Activated CD4-positive, CD25-positive, alpha-beta regulatory T cell treated with anti-CD3 and anti-CD28 coated beads, Interleukin-2, amount 50 U/mL, for 16 hours (primary cell): Measurements from ENCODE around the gene WFIKKN1.

Source experiments
- DNase-seq: peaks from one replicate; pipeline ENCODE4 v3.0.0-alpha.2; 2020; ENCODE audit warnings: low read depth, low spot score

Gene WFIKKN1

GRCh38 chr16:674214-674881 is 43.6 kb downstream of the WFIKKN1 start:
- no peak for DNase-seq

DNA sequence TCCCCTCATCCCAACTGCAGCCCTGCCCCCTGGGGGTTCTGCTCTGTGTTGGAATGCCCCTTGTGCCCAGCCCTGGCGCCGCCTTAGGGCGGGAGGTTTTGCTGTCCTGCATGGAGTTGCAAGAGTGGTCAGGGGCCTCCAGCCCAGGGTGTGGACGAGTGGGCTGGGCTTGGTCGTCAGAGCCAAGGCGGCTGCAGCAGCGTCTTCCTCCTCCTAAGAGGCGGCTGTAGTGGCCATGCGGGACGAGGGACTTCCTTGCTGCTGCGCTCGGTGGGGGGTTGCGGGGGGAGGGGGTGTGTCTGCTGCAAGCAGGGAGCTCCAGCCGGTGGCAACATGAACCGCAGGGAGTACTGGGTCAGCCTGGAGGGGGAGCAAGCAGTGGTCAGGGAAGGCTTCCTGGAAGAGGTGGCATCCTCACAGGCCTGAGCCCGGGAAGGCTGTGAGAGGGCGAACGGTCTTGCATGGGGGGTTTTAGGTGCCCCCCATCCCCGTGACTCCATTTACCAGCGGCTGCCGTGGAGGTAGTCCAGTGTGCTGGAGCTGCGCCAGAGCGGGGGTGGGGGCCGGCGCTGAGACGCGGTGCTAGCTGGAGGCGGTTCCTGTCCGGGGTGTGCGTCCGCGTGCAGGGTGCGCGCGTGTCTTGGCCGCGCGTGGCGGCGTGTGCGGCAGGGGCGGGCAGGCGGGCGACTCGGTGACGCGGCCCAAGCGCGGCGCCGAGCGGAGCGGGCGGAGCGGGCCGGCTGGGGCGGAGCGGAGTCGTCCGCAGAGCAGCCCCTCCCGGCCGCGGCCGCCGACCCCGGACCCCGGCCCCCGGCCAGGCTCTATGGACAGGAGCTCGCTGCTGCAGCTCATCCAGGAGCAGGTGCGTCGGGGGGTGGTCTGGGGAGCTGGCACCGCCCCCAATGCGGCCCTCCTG is 44.4 kb downstream of the WFIKKN1 start, which contains the start of gene RHBDL1:
TSS of gene RHBDL1 (plus strand) at position 704 of the 916 bp plus-strand sequence. CDS start at position 824, 120 bp downstream.
- DNase-seq: no peak

DNA sequence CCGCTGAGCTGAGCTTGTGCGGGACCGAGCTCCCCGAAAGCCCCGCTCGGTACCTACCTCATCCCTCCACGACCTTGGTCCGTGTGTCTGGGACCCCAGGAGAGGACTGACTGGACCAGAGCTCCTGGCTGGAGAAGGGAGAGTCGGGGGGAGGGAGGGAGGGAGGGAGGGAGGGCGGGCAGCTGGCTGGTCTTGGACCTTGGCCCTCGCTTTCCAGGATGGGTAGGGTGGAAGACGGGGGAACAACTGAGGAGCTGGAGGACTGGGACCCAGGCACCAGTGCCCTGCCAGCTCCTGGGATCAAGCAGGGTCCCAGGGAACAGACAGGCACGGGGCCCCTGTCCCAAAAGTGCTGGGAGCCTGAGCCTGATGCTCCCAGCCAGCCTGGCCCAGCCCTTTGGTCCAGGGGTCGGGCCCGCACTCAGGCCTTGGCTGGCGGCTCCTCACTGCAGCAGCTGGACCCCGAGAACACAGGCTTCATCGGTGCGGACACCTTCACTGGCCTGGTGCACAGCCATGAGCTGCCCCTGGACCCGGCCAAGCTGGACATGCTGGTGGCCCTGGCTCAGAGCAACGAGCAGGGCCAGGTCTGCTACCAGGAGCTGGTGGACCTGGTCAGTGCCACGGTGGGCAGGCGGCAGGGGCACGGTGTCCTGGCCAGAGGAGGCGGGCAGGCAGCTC is 45.2 kb downstream of the WFIKKN1 start:
- no peak for DNase-seq

GRCh38 chr16:676565-676902 is 45.7 kb downstream of the WFIKKN1 start:
- no peak for DNase-seq

DNA sequence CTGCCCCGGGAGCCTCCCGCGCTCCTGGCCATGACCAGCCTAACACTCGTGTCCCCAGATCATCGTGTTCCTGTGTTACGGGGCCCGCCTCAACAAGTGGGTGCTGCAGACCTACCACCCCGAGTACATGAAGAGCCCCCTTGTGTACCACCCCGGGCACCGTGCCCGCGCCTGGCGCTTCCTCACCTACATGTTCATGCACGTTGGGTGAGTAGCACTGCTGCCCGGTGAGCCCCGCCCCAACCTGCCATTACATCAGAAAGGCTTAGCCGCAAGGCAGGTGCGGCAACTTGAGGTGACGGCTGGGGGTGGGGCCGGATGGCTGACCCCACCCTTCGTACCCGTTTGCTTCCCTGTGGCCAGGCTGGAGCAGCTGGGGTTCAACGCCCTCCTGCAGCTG is 46.1 kb downstream of the WFIKKN1 start:
- no peak for DNase-seq

DNA sequence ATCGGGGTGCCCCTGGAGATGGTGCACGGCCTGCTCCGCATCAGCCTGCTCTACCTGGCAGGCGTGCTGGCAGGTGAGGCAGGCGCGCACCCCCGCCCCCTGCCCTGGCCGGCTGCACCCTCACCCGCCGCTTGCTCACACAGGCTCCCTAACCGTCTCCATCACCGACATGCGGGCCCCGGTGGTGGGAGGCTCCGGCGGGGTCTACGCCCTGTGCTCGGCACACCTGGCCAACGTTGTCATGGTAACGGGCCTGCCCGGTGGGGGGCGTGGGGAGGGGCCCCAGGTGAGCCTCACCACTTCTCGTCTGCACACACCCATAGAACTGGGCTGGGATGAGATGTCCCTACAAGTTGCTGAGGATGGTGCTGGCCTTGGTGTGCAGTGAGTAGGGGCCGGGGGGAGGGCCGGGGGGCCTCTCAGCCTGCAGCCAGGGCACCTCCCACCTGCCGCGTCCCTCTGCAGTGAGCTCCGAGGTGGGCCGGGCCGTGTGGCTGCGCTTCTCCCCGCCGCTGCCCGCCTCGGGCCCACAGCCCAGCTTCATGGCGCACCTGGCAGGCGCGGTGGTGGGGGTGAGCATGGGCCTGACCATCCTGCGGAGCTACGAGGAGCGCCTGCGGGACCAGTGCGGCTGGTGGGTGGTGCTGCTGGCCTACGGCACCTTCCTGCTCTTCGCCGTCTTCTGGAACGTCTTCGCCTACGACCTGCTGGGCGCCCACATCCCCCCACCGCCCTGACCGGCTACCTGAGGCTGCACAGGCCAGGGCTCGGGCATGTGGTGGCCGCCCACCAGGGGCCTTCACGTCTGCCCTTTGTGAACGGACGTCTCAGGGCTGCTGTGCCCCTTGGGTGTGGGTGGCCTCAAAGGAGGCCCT is 46.8 kb downstream of the WFIKKN1 start:
- DNase-seq: no peak

GRCh38 chr16:678209-678857 is 47.5 kb downstream of the WFIKKN1 start:
- no peak for DNase-seq

GRCh38 chr16:678858-679813 is 48.4 kb downstream of the WFIKKN1 start:
- DNase-seq: no peak

- DNase-seq: peak; percentile 71
Measured at GRCh38 chr16:679814-680624, 49.2 kb downstream of the WFIKKN1 start, which contains the start of gene STUB1. Gene STUB1, plus strand, starts transcription at chr16:680410. Its CDS starts 116 bp downstream, at chr16:680526.

DNA sequence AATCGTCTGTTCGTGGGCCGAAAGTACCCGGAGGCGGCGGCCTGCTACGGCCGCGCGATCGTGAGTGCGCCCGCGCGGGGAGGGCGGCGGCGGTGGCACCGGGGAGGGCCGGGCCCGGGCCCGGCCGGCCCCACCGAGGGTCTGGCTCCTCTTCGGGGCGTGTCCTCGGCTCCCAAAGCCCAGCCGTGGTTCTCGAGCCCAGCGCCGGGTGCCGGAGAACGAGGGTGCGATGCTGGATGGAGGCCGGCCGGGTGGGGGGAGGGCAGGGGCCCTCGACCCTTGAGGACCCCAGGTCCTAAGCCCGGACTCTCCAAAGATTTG is 49.8 kb downstream of the WFIKKN1 start:
- no peak for DNase-seq

GRCh38 chr16:680967-681745 is 50.4 kb downstream of the WFIKKN1 start:
- no peak for DNase-seq

- DNase-seq: no peak
Measured at GRCh38 chr16:681746-682427, 51.1 kb downstream of the WFIKKN1 start.

DNA sequence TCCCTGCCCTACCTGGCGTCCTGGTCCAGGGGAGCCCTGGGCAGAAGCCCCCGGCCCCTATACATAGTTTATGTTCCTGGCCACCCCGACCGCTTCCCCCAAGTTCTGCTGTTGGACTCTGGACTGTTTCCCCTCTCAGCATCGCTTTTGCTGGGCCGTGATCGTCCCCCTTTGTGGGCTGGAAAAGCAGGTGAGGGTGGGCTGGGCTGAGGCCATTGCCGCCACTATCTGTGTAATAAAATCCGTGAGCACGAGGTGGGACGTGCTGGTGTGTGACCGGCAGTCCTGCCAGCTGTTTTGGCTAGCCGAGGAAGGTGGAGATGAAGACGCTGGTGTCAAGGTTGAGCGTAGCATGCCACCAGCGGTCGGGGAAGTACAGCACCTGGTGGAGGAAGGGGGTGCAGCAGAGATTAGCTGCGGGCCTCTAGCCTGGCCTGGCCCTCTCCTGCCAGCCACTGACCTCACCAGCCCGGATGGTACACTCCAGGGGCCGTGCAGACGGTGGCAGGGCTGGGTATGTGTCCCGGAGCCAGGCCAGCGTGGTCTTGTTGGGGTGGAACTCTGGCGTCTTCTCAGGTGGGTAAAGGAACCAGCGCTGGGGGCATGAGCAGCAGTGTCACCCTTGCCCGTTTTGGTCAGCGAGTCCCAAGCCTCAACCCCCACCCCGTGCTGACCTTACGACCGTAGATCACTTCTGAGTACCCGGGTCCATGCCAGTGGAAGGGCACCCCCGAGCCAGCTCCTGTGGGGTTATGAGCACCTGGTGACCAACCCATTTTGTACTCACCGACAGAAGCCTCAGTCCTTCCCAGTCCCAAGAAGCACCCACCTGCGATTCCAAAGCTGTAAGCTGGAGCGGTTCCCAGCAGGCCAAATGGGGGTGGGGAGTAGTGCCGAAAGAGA is 52.0 kb downstream of the WFIKKN1 start:
- no peak for DNase-seq

DNA sequence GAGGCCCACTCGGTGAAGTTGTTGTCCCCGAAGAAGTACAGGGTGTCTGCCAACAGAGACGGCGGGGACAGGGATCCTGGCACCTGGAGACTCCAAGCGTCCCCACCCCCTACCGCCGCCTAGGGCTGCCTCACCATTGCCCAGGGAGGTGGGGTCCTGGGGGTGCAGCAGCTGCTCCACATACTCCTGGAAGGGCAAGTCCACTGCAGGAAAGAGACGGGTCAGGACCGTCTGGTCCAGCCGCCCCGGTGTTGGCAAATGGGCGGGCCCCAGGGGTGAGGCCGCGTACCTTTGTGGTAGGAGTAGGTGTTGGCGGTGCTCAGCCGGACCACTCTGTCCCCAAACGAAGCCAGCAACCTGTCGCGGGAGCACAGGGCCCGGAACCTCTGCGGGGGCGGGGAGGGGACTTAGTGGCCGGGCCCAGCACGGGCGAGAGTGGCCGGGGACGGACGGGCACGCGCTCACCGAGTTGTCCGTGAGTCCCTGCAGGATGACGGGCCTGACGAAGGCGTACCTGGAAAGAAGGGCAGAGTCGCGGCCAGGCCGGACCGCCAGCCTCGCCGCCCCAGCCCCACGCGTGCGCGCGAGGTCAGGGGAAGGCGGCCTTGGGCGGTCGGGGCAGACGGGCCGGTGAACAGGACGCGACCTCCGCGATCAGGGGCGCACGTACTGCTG is 52.7 kb downstream of the WFIKKN1 start:
- no peak for DNase-seq
